HG02943 (cell line): ENCODE results near the gene PRRT1B.

ENCODE experiments used
- ATAC-seq: cut with Tn5 transposase; IDR thresholded peaks from one replicate; pipeline ENCODE4 v1.9.1; 2021; ENCODE audit warnings: mild to moderate bottlenecking, low read depth, moderate library complexity; ENCODE audit not compliant: unreplicated experiment

PRRT1B gene

DNA sequence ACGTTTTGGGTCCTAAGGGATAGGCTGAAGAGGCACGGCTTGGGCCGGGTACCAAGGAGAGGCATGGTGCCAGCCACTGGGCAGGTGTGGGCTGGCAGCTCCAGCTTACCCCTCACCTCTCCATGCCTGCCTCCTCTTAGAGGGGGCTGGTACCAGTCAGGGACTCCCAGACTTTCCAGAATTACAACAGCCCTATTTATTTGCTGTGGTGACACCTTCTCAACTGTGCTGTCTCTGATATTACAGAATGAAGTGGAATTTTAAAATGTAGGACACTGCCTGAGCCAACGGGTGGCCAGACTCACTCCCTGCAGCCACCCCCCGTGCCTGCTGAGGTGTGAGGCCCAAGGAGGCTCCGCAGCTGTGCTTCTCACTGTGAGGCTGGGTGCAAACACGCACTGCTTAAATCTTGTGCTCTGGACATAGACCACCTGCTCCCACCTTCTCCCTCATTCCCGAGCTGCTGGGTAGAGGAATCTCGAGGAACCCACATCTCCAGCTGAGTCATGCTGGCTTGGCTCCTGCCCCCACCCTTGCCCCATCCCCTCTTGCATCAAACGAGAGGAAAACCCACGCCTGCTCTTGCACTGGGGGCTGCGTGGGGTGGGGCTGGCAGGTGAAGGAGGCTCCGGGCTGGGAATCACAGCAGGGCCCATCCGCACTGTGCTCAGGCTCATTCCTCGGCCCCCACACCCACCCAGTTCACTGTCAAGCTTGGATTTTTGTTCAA lies 47.9 kb downstream of the PRRT1B start:
- no peak for ATAC-seq

DNA sequence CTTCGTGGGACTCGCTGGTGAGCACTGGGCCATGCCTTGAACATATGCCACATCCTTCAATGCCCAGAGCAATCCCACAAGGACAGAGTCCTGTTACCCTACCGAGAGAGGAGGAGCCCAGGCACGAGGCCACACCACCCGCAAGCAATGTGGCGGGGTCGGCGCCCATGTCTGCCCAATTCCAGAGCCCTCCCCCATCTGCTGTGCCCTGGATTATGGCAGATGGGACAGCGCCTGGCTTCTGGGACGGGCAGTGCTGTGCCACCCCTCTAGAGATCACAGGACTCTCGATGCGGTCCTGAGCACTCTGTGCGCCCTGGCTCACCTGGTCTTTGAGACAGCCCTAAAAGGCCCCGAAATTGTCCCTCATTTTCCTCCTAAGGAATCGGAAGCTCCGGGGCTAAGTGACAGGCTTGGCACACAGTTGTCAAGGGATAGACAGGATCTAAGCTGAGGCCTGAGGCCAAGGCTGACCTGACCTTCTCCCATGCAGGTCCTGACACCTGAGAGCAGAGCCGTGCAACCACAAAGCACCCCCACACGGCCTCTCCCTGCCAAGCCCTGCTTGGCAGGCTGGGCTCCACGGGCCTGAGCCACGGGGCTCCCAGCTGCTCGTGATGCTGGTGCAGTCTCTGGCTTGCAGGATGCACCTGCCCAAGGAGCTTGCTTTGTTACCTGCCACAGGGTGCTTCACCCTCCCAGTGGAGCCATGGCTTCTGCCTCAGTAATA lies 48.8 kb downstream of the PRRT1B start:
- no peak for ATAC-seq

DNA sequence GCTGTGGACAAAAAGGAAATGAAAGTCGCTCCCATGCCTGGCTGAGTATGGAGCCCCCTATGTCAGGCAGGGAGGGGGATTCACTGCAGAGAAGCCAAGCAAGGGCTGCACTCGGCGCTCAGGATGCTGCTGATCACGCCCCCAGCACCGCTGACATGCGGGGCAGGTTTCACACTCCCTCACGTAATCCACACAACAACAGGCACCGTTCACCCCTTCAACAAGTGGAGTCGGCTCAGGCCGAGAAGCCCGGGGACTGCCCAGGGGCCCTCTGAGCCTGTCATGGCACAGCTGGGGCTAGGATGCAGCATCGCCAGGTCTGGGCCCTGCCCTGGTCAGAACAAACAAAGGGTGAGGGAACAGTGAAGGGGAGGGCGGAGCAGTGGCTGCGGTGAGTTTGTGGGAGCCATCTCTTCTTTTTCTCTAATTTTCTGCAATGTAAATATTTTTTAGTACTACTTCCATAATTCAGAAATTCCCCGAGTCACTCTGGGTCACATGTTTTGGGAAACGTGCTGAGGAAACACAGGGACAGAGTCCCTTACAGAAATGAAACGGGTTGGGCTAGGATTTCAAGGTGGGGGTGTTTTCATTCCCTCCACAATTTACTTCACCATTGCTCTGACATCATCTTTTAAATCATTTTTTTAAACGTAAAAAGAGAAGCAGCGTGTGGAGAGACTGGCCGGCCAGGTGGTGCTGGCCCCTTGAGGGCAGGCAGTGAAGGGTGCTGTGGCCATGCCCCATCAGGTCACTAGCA lies 49.8 kb downstream of the PRRT1B start:
- ATAC-seq = no peak

DNA sequence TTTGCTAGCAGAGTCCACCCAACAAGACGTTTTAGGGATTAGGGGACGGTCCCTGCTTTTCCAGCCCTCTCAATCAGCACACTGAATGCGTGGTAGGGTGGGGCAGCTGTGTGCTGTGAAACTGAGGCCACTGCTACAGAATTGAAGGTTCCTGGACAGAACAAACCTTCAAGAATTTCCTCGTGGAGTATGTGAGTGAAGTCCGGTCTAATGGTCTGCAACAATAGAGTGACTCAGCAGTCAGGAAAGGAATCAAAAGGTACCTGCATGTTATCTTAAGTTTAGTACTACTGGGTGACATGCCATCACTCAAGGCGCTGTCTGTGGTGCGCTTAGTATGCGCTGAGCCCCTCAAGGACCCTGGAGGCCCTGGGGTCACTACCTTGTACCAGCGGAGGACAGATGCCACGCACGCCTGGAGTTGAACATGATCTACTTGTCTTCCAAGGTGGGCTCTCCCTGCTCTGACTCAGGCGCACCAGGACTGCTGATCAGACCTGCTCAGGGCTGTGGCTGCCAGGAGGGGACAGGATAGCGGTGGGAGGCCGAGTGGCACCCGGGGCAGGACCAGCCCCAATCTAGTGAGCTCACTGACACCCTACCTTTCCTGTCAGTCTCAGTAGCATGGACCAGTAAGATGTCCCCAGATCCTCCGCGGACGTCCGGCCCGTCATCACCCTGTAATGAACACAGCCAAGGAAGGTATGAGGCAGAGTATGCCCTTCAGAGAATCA lies 50.5 kb downstream of the PRRT1B start:
- no peak for ATAC-seq

DNA sequence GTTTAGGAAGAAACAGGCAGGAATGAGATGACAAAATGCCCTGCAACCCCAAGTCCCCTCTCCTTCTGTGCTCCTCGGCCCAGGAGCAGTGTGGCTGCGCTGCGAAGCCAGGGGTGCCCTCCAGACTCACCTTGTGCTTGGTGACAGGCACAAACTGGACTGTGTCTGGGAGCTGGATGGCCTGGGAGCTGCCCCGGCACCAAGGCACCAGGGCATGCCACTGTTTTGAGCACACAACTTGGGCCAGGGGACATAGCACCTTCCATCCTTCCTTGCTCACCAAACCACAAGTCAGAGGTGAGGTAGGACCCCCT lies 51.1 kb downstream of the PRRT1B start:
- ATAC-seq = no peak

DNA sequence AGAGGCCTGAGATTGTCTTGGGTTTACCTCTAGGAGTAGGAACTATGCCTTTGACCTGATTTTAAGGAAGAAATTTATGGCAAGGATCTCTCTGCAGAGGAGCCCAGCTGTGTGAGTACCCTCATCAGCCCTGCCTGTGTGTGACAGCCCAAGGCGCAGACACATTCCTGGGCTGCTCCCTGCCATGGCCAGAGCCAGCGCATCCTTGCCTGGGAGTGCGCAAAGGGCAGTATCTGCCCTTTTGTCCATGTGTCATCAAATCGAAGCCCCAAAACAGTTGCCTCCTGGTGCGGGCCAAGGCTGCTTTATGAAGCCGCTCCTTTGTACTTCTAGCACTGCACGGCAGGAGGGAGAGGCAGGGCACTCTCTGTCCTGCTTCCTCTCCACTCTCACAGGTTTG lies 51.9 kb downstream of the PRRT1B start:
- ATAC-seq = no peak

DNA sequence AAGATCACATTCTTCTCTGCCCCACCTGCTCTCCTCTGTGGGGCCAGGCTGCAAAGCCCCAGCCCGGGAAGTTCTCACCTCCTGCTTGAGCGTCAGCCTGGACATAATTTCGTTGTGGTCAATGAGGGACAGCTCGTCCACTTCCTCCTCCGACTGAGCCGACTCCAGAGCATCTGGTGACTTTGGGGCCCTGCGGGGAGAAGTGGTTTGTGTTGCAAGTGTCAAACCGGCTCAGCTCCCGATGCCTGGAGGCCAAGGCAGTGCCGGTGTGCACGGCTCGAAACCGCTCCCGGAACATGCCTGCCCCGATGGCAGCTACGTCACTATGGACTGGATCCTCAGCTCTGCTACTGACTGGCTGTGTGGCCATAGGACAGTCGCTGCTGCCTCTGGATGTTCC lies 52.8 kb downstream of the PRRT1B start:
- no peak for ATAC-seq

DNA sequence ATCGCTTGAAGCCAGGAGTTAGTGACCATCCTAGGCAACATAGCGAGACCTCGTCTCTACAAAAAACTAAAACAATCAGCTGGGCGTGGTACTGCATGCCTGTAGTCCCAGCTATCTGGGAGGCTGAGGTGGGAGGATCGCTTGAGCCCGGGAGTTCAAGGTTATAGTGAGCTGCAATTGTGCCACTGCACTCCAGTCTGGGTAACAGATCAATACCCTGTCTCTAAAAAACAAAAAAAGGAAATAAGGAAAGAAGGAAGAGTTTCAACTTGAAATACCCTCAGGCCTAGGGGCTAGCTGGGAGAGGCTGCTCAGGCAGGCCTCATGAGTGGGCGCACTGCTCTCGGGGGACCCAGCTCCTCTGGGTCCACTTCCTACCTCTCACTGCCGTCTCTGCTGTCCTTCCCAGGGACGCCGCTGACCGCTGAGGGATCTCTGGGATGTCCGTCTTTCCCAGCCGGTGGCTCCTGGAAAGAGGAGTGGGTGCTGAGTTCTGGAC lies 56.4 kb downstream of the PRRT1B start:
- ATAC-seq = no peak

DNA sequence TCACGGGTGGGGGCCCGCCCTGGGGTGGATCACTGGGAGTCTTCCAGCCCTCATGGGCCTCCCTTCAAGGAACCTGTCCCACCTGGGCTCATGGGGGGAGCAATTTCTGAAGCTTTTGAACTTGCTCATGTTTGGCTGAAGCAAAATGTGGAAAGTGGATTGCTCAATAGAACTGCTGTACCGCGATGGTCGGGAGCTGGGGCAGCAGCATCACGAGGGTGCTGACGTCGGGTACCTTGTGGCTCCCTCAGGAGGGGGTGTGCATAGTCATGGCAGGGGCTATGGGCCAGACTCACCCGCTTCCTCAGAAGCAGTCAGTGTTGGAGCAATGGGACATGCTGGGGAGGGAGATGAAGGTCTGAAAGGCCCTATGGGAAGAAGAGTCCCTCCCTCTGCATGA lies 57.9 kb downstream of the PRRT1B start:
- no peak for ATAC-seq

DNA sequence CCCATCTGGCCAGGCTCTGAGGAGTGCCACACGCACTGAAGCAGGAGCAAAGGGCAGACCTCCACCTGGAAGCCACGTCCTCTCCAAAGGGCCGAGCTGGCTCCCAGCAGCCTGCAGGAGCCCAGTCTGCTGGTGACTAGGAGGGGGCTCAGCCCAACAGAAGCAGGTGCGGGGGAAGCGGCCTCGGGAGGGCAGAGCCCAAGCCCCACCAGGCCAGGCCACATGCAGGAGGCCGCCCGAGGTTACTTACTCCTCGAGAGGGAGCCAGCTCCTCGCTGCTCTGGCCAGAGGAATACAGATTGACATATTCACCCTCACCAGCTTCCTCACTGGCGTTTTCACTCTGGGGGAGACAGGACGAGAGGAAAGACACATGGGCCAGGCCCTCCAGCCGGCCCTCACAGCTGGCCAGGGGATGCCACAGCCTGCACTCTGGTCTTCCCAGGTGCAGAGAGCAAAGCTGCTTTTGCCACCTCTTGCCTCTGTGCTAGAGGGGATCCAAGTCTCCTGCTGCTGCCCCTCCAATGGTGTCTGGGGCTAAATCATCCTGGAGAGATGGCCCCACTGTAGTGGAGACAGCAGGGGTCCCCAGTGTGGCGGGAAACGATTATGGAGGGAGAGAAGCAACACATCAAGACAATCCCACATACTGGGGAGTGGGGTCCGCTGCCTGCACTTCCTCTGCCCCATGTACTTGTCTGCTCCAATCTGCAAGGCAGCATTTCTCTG lies 58.6 kb downstream of the PRRT1B start:
- ATAC-seq = no peak

DNA sequence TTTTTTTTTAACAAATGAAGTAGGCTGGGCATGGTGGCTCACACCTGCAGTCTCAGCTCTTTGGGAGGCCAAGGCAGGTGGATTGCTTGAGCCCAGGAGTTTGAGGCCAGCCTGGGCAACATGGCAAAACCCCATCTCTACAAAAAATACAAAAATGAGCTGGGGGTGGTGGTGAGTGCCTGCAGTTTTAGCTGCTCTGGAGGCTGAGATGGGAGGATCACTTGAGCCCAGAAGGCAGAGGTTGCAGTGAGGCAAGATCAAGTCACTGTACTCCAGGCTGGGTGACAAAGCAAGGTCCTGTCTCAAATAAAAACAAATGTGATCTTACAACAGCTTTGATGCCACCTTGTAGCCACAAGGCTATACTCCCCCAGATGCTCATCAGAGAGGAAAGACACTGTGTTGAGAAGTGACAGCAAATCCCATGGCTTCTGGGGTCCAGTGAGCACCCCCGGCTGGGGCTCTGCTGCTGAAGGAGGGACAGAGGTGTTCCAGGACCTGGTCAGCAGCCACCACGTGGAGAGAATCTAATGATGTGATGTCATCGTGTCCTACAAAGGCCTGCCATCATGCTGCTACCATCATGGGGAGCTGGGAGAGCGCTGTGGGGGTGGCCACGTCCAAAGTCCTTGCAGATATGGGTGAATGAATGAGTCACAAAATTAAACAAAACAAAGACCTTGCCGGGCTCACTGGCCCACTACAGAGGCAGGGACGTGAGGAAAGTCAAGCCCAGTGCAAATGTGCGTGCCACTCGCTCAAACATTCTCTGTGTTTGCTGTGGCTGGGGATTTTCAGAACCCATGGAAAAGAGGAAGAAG lies 60.7 kb downstream of the PRRT1B start:
- no peak for ATAC-seq

DNA sequence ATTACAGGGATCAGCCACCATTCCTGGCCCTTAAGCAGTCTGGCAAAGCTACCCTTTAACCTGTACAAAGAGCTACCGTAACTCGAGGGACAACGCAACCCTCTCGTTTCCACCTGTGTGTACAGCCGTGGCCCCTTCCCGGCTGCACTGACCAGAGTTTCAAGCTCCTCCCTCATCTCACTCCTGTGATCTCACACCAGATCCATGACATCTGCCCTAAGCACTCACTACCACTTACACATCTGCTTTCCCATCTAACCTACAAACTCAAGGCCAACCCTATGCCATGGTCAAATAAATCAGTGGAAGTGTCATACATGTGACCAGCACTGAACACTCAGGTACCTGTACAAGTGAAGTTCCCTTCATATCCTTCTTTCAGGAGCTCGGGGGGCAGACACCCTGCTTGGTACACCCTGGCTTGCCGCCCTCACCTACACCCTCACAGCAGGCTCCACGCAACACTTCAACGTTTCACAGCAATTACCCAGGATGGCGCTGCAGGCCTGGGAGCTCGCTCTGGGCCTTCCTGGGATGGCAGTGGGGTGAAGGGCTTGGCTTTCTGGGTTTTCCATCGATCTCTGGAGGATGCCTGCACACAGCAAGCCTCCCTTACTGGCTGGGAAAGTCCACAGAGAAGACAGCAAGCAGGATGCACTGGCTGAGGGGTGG lies 61.7 kb downstream of the PRRT1B start:
- no peak for ATAC-seq

DNA sequence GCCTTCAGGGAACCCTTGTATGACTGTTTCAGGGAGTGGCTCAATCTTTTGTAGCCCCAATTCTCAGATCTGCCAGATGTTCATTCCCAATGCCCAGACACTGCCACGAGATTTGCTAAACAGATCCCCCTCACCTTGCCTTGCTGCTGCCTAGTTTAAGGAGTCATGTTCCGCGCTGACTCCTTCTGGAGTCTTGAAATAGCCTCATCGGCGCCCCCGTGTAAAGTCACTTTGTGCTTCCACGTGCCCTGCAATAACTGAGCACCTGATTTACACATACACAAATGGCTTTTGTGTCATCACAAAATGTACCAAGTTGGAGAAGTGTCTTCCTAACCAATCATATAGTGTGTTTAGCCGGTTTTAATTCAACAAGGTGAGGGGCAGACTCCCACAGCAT lies 62.3 kb downstream of the PRRT1B start:
- no peak for ATAC-seq

DNA sequence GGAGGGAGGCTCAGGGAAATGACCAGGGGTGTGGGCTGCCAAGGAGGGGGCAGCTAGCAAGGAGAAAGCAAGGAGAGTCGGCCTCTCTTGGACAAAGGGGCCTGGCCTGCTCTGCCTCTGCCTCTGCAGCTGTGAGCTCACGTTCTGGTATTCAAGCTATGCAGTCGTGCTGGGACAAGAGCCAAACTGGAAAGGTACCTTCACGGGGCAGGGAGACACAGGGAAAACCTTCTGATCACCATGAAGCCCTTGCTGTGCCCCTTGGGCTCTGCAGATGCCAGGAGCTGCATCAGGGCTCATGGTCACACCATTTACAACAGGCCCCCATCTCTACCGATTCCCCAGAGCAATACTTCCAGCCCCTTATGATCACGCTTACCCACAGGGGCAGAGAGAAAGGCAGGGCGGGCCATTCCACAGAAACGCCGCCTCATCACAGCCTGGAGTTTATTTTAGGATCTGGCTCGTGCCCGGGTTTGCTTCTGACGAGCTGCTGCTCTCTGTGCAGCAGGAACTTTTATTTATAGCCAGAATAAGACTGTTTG lies 63.2 kb downstream of the PRRT1B start:
- no peak for ATAC-seq
